IMR-90 (cell line): ENCODE results near the gene MEIS3. TPM values are rescaled to one million over a fixed set of nuclear protein-coding genes. Genes with fewer than 3 reads are reported as not detected.

Experiments
- ATAC-seq: fragments of 200-7000 bp; cut with Tn5 transposase; 2 replicates; pipeline ENCODE4 v1.9.1; 2020; ENCODE audit warnings: low read depth, mild to moderate bottlenecking, moderate library complexity
- BruUV-seq: library from RNA; stranded (reverse); fragments of 400-500 nt; replicated peaks from 2 replicates; lab custom pipeline; 2021; lab: Mats Ljungman, UMichigan
- CTCF ChIA-PET: fragments of 300-600 bp; formaldehyde crosslinking; extraction: SDS; loops from one replicate; lab custom pipeline; 2021; ENCODE audit warnings: antibody characterized with exemption; lab: Yijun Ruan, JAX
- POLR2A ChIA-PET: fragments of 300-600 bp; sonication (Branson Sonifier 250); formaldehyde crosslinking; loops from one replicate; lab custom pipeline; 2022; ENCODE audit warnings: antibody characterized with exemption; ENCODE audit not compliant: unreplicated experiment; lab: Charles Lee
- DNase-seq: peaks from one replicate; pipeline ENCODE4 v3.0.0; 2013
- H2AFZ ChIP-seq: replicated peaks from 2 replicates; pipeline ENCODE3; 2013; ENCODE audit warnings: low read length, mild to moderate bottlenecking; ENCODE audit not compliant: poor library complexity
- H2AK5ac ChIP-seq: 2 replicates; pipeline ENCODE4 v1.6.1; 2013; ENCODE audit warnings: low read depth, low read length, inconsistent platforms
- H2AK9ac ChIP-seq: replicated peaks from 2 replicates; pipeline ENCODE3; 2013; ENCODE audit warnings: mild to moderate bottlenecking, low read depth, low read length, moderate library complexity; ENCODE audit not compliant: poor library complexity
- H2BK120ac ChIP-seq: 2 replicates; pipeline ENCODE4 v1.6.1; 2013; ENCODE audit warnings: low read depth, low read length, inconsistent platforms
- H2BK15ac ChIP-seq: 3 replicates; pipeline ENCODE4 v1.6.1; 2013; ENCODE audit warnings: low read depth, low read length, inconsistent platforms
- H2BK20ac ChIP-seq: 2 replicates; pipeline ENCODE4 v1.6.1; 2013; ENCODE audit warnings: low read depth, mild to moderate bottlenecking, inconsistent platforms, low read length, moderate library complexity
- H2BK5ac ChIP-seq: 2 replicates; pipeline ENCODE4 v1.6.1; 2013; ENCODE audit warnings: mild to moderate bottlenecking, low read depth, low read length, inconsistent platforms; ENCODE audit not compliant: poor library complexity, severe bottlenecking
- H3K14ac ChIP-seq: replicated peaks from 2 replicates; pipeline ENCODE4 v1.6.1; 2013; ENCODE audit warnings: low read depth, low read length, inconsistent platforms
- H3K18ac ChIP-seq: 2 replicates; pipeline ENCODE4 v1.6.1; 2013; ENCODE audit warnings: low read depth, low read length, control low read depth
- H3K23ac ChIP-seq: 2 replicates; pipeline ENCODE4 v1.6.1; 2013; ENCODE audit warnings: low read depth, low read length, inconsistent platforms
- H3K27ac ChIP-seq: 2 replicates; pipeline ENCODE4 v1.5.1; 2013; ENCODE audit warnings: mild to moderate bottlenecking, control low read depth, low read length; ENCODE audit not compliant: insufficient read depth
- H3K27me3 ChIP-seq: 2 replicates; pipeline ENCODE4 v1.6.1; 2013; ENCODE audit warnings: low read length; ENCODE audit not compliant: control insufficient read depth, insufficient read depth
- H3K36me3 ChIP-seq: 2 replicates; pipeline ENCODE4 v1.6.1; 2013; ENCODE audit warnings: low read length, mixed read lengths; ENCODE audit not compliant: control insufficient read depth, insufficient read depth
- H3K4ac ChIP-seq: 2 replicates; pipeline ENCODE4 v1.6.1; 2013; ENCODE audit warnings: low read depth, low read length, inconsistent platforms
- H3K4me1 ChIP-seq: 2 replicates; pipeline ENCODE4 v1.6.1; 2013; ENCODE audit warnings: low read length, mixed read lengths; ENCODE audit not compliant: control insufficient read depth, insufficient read depth
- H3K4me2 ChIP-seq: 2 replicates; pipeline ENCODE4 v1.6.1; 2013; ENCODE audit warnings: low read depth, mild to moderate bottlenecking, control low read depth, low read length, moderate library complexity
- H3K4me3 ChIP-seq: 2 replicates; pipeline ENCODE4 v1.5.1; 2013; ENCODE audit warnings: low read depth, mild to moderate bottlenecking, control low read depth, low read length, moderate library complexity; ENCODE audit not compliant: insufficient read depth
- H3K56ac ChIP-seq: 2 replicates; pipeline ENCODE4 v1.6.1; 2013; ENCODE audit warnings: low read length, inconsistent platforms; ENCODE audit not compliant: insufficient read depth; ENCODE audit errors: extremely low read depth
- H3K79me1 ChIP-seq, 2 experiments: 2 replicates each; pipeline ENCODE4 v1.6.1; 2013; ENCODE audit warnings: low read length in 2 of 2, inconsistent platforms in 1 of 2, low read depth in 1 of 2
- H3K9ac ChIP-seq: 2 replicates; pipeline ENCODE4 v1.6.1; 2013; ENCODE audit warnings: low read depth, low read length, control low read depth
- H3K9me1 ChIP-seq: 2 replicates; pipeline ENCODE4 v1.6.1; 2013; ENCODE audit warnings: low read length, inconsistent platforms; ENCODE audit not compliant: insufficient read depth
- H3K9me3 ChIP-seq: 2 replicates; pipeline ENCODE4 v1.6.1; 2013; ENCODE audit warnings: low read length; ENCODE audit not compliant: control insufficient read depth, insufficient read depth
- H4K20me1 ChIP-seq: 2 replicates; pipeline ENCODE4 v1.6.1; 2013; ENCODE audit warnings: low read length, inconsistent platforms; ENCODE audit not compliant: insufficient read depth
- H4K5ac ChIP-seq: 2 replicates; pipeline ENCODE4 v1.6.1; 2013; ENCODE audit warnings: mild to moderate bottlenecking, low read depth, low read length, control low read depth
- H4K8ac ChIP-seq, 2 experiments: 2 replicates each; pipeline ENCODE4 v1.6.1; 2013; ENCODE audit warnings: low read depth in 2 of 2, low read length in 2 of 2, control low read depth in 1 of 2, inconsistent platforms in 1 of 2
- H4K91ac ChIP-seq: 2 replicates; pipeline ENCODE4 v1.6.1; 2013; ENCODE audit warnings: low read depth, low read length, inconsistent platforms; ENCODE audit not compliant: insufficient read depth
- ELK1 ChIP-seq: fragments of 150-350 bp; IDR thresholded peaks from 2 replicates; pipeline ENCODE4 v1.6.1; 2016; ENCODE audit warnings: low read depth, mild to moderate bottlenecking, low read length, moderate library complexity, borderline replicate concordance
- MAZ ChIP-seq: IDR thresholded peaks from 2 replicates; pipeline ENCODE4 v1.6.1; 2012; ENCODE audit warnings: low read depth, mild to moderate bottlenecking, low read length, improper control_type of control experiment, moderate library complexity, borderline replicate concordance
- SMC3 ChIP-seq: fragments of 150-350 bp; IDR thresholded peaks from 2 replicates; pipeline ENCODE4 v1.6.1; 2016; ENCODE audit warnings: low read depth, mild to moderate bottlenecking, antibody characterized with exemption, low read length, moderate library complexity
- WGBS, 2 experiments: methylation state at CpG; one replicate each; pipeline versions ENCODE4 v1.1.5 to v1.1.7; 2013; ENCODE audit warnings: missing lambda C conversion rate in 2 of 2; ENCODE audit not compliant: insufficient read length in 1 of 2; ENCODE audit errors: extremely low coverage in 2 of 2; 5-methylcytosine and 5-hydroxymethylcytosine counted together
- dilution Hi-C: fragments of 300-500 bp; cut with HindIII; formaldehyde crosslinking; loops from one replicate; pipeline ENCODE4 v1.14.3; 2018; ENCODE audit warnings: low sequenced_read_pairs; ENCODE audit not compliant: unreplicated experiment
- in situ Hi-C: fragments of 300-500 bp; cut with MboI; formaldehyde crosslinking; loops from 3 replicates; pipeline ENCODE4 v1.14.3; 2019; ENCODE audit warnings: low sequenced_read_pairs, inconsistent platforms, mixed read lengths
- intact Hi-C: fragments of 100-400 bp; cut with micrococcal nuclease; formaldehyde crosslinking; loops from 2 replicates; pipeline ENCODE4 v1.10.0; 2022
- polyA plus RNA-seq, 3 experiments: library from polyadenylated mRNA; depleted of rRNA; stranded (reverse); fragments of >200 nt; gene quantifications; 2 replicates each; pipeline ENCODE4 v1.2.3, GENCODE V29; 2012; ENCODE audit warnings: low replicate concordance in 1 of 3
- total RNA-seq: library from RNA; depleted of rRNA; stranded (reverse); fragments of >200 nt; gene quantifications from 2 replicates; pipeline ENCODE4 v1.2.3, GENCODE V29; 2012

Gene MEIS3
- total and polyA plus RNA-seq, 2 of the 4 experiments (the other 2 are of a cell fraction), result 32.4 to 33.0 TPM

DNA sequence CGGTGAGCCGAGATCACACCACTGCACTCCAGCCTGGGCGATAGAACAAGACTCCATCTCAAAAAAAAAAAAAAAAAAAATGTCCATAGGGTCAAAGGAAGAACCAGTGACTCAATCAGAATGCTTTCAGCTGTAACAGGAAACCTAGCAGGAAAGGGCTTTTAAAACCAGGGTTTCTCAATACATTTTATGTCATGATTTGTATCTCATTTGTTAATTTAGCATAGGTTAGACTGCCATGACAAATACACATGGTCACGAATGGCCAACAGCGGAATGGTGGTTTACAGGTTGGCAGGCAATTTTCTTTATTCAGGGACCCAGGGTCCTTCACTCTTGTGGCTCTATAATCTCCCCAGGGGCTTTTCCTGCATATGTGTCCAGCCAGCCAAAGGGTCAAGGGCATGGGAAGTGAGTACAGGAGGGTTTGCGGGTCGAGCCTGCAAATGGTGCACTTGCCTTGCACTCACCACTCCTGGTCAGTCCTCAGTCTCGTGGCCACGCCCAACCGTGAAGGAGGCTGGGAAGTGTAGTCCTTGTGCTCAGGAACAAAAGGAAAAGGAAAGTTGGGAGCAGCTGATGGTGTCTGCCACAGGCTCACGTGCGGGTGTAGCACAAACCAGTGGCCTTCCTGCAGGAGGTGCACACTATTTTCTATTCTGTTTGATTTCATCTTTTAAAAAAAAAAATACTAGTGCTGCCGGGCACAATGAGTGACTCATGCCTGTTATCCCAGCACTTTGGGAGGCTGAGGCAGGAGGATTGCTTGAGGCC lies 55.4 kb downstream of the MEIS3 start:
- dilution Hi-C loops (no loop called here), intact Hi-C loops (no loop called here)

More for the DNA sequence above, 55.4 kb downstream of the MEIS3 start:
- TF ChIP-seq SMC3 (no peak), MAZ (no peak), ELK1 (no peak)
- CTCF ChIA-PET, result no interaction called here
- TSS peak; percentile 23 for BruUV-seq
- Histone ChIP-seq H3K36me3 (peaks cover 37% of the 10 kb centered on the region), H2BK15ac (no peak overlapping the region), H2AK9ac (peak overlapping the region; percentile 66), H2AK5ac (0 out of 2 replicates have a peak overlapping the region, but pooled peaks have one; percentile 70), H3K9me3 (no peaks in the 10 kb centered on the region), H2BK5ac (no peak overlapping the region), H2BK20ac (no peak overlapping the region), H4K8ac (no peak overlapping the region), H4K20me1 (peaks cover 6% of the 10 kb centered on the region), H3K14ac (no peak overlapping the region), H3K9me1 (peaks cover 3% of the 10 kb centered on the region), H3K23ac (no peak overlapping the region), H4K5ac (no peak overlapping the region), H3K79me1 (peaks cover 0 to 26% of the 10 kb centered on the region in 2 experiments; a peak in 2 of 4 replicates), H3K18ac (no peak overlapping the region), H3K27me3 (no peaks in the 10 kb centered on the region), H3K4ac (no peak overlapping the region), H4K91ac (no peak overlapping the region), H2BK120ac (no peak overlapping the region), H3K27ac (no peak overlapping the region), H3K56ac (no peak overlapping the region), H3K4me2 (no peak overlapping the region), H3K9ac (no peak overlapping the region), H3K4me3 (no peak overlapping the region), H3K4me1 (0 out of 2 replicates have a peak, but pooled peaks cover 2% of the 10 kb centered on the region), H2AFZ (peak overlapping the region; percentile 44)
- peak; percentile 65 for DNase-seq
- WGBS, 2 experiments, result 93% methylated on average over 3 of the region's 13 CpGs; no CpG with 5 or more reads in 1 of the 2 experiments
- ATAC-seq, result peak; percentile 69; the same call in 1 of the 2 replicates
- POLR2A ChIA-PET, result no interaction called here
- in situ Hi-C loops, result no loop called here
